ENCODE results near the gene STX1B. TPM values are rescaled to one million over a fixed set of nuclear protein-coding genes. Genes with fewer than 3 reads are reported as not detected.
A peak's percentile ranks its signal among the peaks of the same experiment; 100 is the strongest.

The STX1B gene
- total RNA-seq, 1 donor from 2014 or later = 14.1 TPM

DNA sequence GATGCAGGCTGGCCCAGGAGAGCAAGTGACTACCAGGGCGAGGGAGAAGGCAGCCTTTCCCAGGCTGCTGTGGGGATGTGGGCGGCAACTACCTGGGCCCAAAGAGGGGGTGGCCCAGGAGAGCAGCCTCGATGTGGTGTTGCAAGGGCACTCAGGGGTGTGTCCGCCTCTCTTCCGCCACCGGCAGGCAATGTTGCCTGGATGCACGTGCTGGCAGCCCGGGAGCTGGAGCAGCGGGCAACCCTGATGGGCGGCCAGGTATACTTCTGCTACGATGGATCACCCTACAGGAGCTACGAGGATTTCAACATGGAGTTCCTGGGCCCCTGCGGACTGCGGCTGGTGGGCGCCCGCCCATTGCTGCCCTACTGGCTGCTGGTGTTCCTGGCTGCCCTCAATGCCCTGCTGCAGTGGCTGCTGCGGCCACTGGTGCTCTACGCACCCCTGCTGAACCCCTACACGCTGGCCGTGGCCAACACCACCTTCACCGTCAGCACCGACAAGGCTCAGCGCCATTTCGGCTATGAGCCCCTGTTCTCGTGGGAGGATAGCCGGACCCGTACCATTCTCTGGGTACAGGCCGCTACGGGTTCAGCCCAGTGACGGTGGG, 22.8 kb downstream of the STX1B start:
- TF ChIP-seq, protein P1, sequence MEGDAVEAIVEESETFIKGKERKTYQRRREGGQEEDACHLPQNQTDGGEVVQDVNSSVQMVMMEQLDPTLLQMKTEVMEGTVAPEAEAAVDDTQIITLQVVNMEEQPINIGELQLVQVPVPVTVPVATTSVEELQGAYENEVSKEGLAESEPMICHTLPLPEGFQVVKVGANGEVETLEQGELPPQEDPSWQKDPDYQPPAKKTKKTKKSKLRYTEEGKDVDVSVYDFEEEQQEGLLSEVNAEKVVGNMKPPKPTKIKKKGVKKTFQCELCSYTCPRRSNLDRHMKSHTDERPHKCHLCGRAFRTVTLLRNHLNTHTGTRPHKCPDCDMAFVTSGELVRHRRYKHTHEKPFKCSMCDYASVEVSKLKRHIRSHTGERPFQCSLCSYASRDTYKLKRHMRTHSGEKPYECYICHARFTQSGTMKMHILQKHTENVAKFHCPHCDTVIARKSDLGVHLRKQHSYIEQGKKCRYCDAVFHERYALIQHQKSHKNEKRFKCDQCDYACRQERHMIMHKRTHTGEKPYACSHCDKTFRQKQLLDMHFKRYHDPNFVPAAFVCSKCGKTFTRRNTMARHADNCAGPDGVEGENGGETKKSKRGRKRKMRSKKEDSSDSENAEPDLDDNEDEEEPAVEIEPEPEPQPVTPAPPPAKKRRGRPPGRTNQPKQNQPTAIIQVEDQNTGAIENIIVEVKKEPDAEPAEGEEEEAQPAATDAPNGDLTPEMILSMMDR (conservative IDR thresholded peaks at IDR 0.05) = no peak
- no peak for DNase-seq (ENCODE audit: low read depth, low spot score)
- no peaks in the 10 kb centered on the region for H3K9me3 Mint-ChIP-seq
- H3K4me1 Mint-ChIP-seq = no peaks in the 10 kb centered on the region
- no peak overlapping the region for H3K27ac Mint-ChIP-seq (ENCODE audit: unreplicated experiment)
- H3K36me3 Mint-ChIP-seq (ENCODE audit: low read depth) = peaks cover 1% of the 10 kb centered on the region
- no peaks in the 10 kb centered on the region for H3K27me3 Mint-ChIP-seq (ENCODE audit: low read depth)
- H3K4me3 Mint-ChIP-seq = no peak overlapping the region

GRCh38 chr16:30986129-30986991, 24.1 kb downstream of the STX1B start:
- Mint-ChIP-seq H3K36me3 (ENCODE audit: low read depth) (peaks cover 5% of the 10 kb centered on the region), H3K4me1 (no peaks in the 10 kb centered on the region), H3K9me3 (no peaks in the 10 kb centered on the region), H3K27me3 (ENCODE audit: low read depth) (no peaks in the 10 kb centered on the region), H3K4me3 (peak overlapping the region; percentile 69), H3K27ac (ENCODE audit: unreplicated experiment) (no peak overlapping the region)
- no peak for DNase-seq (ENCODE audit: low read depth, low spot score)
- TF ChIP-seq, protein P1 (conservative IDR thresholded peaks at IDR 0.05) = no peak

DNA sequence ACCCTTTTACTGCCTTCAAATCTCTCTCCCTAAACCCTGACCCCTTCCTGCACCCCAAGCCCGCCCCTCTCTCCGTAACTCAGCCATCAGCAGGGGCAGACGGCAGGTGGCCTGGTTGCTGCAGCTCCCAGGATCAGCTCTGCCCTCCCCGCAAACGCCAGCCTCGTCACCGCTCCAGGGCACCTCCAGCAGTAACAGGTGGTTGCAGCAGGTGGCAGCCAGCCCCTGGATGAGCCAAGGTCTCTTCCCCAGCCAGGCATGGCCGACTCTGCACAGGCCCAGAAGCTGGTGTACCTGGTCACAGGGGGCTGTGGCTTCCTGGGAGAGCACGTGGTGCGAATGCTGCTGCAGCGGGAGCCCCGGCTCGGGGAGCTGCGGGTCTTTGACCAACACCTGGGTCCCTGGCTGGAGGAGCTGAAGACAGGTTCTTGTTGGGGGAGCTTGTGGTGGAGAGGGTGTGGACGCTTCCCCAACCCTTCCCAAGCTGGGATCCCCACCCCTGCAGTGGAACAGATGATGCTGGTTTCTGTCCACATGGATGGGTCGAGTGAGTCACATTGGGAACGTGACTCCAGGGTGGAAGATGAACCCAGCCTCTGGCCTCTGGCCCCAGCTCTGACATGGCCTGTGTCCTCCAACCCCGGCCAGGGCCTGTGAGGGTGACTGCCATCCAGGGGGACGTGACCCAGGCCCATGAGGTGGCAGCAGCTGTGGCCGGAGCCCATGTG, 24.9 kb downstream of the STX1B start:
- peaks cover 9% of the 10 kb centered on the region for H3K36me3 Mint-ChIP-seq (ENCODE audit: low read depth)
- no peaks in the 10 kb centered on the region for H3K27me3 Mint-ChIP-seq (ENCODE audit: low read depth)
- TF ChIP-seq, protein P1 (conservative IDR thresholded peaks at IDR 0.05) = no peak
- no peak overlapping the region for H3K4me3 Mint-ChIP-seq
- H3K9me3 Mint-ChIP-seq = no peaks in the 10 kb centered on the region
- no peak overlapping the region for H3K27ac Mint-ChIP-seq (ENCODE audit: unreplicated experiment)
- no peak for DNase-seq (ENCODE audit: low read depth, low spot score)
- H3K4me1 Mint-ChIP-seq = no peaks in the 10 kb centered on the region

DNA sequence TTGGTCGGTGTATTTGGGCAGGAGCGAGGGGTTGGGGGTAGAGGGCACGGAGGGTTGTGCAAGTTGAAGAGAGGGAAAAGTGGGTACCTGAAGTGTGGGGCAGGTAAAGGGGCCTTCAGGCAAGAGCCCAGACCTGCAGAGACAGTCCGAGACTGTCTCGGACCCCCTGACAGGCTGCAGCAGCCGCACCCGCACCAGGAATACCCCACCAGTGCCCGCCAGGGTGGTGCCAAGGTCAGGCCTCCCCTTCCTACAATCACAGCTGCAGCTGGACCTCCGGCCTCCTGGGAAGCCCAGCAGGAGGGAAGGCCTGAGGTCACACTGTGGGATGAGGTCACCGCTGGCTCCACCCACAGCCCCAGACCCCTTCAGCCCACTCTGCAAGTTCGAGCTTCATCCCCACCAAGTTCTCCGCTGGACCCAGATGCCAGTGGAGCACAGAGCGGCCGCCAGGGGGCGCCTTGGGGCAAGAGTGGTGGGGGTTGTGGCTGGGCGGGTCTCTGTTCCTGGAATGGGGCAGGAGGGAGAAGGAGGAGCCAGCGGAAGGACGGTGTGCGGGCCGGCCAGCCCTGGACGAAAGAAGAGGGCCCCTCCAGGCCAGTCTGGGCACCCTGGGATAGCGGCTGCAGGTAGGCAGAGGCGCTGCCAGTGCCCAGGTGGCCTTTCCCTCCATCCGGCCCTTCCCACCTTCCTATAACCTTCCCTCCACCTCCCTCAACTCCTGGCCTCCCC, 25.6 kb downstream of the STX1B start, which contains the start of gene HSD3B7:
HSD3B7 (plus strand) TSS at position 539 of the 732 bp plus-strand sequence. CDS start 452 bp downstream, outside the sequence.
- no peaks in the 10 kb centered on the region for H3K4me1 Mint-ChIP-seq
- no peak within 1 kb of the TSS for H3K27ac Mint-ChIP-seq (ENCODE audit: unreplicated experiment)
- DNase-seq (ENCODE audit: low read depth, low spot score) = peak; percentile 96
- no peaks in the 10 kb centered on the region for H3K9me3 Mint-ChIP-seq
- no peak within 1 kb of the TSS for H3K4me3 Mint-ChIP-seq
- H3K36me3 Mint-ChIP-seq (ENCODE audit: low read depth) = peaks cover 9% of the 10 kb centered on the region
- no peaks in the 10 kb centered on the region for H3K27me3 Mint-ChIP-seq (ENCODE audit: low read depth)
- TF ChIP-seq, protein P1 (conservative IDR thresholded peaks at IDR 0.05) = peak; percentile 90

Measured in neural crest cell (in vitro differentiated cells).